Brain pericyte (primary cell): ENCODE measurements around the gene CDYL2.

Experiments used
- DNase-seq: peaks from one replicate; pipeline ENCODE4 v3.0.0-alpha.2; 2012; ENCODE audit warnings: low read depth, low spot score

Gene CDYL2

DNA sequence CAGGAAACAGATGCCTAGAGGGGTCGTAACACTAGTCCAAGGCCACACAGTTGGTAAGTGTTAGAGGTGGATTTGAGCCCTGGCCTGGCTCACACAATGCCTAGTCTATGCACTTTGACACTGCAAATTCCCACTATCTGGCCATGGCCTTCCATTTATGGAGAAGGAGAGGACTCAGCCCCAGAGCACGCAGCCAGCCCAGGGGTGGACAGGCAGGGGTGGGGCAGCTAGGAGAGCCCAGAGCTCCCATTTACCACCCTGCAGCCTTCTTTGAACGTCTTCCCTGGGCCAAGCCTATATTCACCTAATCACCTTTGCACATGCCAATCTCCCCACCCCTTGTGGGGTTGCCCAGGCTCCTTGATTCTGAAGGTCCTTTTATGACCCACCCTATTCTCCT, 182.4 kb downstream of the CDYL2 start:
- no peak for DNase-seq

GRCh38 chr16:80620736-80621605, 183.4 kb downstream of the CDYL2 start:
- DNase-seq, result no peak

DNA sequence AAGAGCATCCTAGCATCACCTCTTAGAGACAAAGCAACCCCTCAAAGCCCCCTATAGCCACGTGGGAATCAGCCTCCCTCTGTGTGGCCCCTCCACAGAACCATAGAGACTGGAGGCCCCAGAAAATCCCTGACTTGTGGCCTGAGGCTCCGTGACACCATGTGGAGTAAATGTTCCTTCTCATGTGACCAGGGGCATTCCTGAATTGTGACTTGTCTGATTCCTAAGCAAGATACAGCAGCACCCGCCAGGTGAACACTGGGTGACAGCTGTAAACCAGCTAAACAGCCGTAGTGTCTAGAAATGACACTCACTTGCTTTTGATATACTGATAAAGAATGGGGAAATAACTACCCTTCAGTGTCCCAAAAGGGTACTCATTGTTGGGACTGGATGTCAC, 184.6 kb downstream of the CDYL2 start:
- DNase-seq, result no peak

DNA sequence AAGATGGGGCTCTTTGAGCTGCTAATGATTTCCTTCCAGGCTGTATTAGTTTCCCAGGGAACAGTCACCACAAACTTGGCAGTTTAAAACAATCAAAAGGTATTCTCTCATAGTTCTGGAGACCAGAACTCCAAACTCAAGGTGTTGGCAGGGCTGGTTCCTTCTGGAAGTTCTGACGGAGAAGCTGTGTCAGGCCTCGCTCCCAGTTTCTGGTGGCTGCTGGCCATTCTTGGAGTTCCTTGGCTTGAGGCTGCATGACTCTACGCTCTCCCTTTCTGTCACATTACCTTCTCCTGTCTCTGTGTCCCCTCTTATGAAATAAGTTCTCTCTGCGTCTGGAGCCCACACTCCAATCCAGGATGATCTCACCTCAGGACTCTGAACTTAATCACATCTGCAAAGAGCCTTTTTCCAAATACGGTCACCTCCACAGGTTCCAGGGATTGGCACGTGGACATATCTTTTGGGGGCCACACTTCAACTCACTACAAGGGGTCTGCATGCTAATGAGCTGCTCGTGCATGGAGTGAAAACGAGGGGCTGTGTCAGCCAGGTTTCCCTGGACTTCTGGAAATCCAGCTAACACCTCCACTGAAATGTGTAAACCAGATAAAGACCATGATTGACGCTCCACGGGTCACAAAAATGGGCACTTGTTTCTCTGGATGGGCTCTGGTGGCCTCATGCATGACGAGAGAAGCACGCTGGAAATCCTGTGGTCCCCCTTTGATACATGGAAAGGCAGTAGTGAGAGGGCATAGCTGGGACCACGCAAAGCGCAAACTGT, 185.3 kb downstream of the CDYL2 start:
- DNase-seq, result no peak

DNA sequence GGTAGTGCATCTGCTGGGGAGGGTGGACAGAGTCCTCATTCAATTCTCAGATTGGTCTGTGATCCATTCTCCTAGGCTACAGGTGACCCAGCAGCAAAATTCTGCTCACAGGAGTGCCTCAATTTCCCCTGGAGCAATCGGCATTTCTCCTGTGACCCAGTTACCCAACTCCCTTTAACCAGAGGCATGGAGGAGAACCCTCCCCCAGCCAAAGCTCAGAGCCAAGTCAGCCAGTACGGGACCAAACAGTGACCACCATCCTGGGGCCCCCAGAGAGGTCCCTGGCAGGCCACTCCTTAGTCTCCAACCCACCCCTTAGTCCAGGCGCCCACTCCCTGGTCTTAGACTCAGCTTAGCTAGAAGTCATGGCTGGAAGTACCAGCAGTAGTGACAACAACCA, 188.0 kb downstream of the CDYL2 start:
- DNase-seq, result no peak

GRCh38 chr16:80615735-80616134, 188.7 kb downstream of the CDYL2 start:
- DNase-seq, result no peak

DNA sequence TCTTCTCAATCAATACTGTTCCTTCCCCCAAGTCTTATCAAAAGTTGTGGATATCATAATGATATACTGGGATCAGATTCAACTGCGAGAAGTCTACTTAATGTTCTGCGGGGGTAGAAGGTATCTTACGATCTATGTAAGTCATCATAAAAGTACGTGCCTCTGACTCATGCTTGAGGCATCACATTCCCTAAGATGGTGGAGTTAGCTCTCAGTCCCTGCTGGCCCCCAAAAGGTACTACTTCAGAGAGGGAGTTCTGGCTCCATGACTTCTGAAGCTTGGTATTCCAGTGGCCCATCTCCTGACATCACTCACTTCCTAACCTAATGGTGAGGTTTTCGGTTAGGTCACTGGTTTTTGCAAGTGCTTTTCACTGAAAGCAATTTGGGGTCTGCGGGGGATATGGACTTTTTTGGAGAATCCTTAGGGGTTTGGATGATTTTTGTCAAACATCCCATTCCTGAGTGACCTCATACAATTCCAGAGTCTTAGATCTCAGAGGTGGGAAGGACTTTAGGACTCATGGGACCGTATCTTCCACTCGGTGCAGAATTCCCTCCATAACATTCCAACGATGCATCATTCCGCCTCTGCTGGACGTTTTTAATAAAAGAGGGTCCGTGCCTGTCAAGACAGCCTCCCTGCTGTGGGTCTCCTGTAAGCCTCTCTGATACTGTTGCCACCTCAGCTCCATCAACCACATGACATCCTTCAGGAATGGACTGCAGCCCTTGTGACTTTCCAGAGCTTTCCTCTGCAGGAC, 189.3 kb downstream of the CDYL2 start:
- DNase-seq, result no peak

GRCh38 chr16:80612461-80613017, 191.9 kb downstream of the CDYL2 start:
- no peak for DNase-seq

GRCh38 chr16:80611930-80612327, 192.5 kb downstream of the CDYL2 start:
- no peak for DNase-seq

- DNase-seq, result no peak
These were observed 193.0 kb downstream of the CDYL2 start for GRCh38 chr16:80611171-80611929.

DNA sequence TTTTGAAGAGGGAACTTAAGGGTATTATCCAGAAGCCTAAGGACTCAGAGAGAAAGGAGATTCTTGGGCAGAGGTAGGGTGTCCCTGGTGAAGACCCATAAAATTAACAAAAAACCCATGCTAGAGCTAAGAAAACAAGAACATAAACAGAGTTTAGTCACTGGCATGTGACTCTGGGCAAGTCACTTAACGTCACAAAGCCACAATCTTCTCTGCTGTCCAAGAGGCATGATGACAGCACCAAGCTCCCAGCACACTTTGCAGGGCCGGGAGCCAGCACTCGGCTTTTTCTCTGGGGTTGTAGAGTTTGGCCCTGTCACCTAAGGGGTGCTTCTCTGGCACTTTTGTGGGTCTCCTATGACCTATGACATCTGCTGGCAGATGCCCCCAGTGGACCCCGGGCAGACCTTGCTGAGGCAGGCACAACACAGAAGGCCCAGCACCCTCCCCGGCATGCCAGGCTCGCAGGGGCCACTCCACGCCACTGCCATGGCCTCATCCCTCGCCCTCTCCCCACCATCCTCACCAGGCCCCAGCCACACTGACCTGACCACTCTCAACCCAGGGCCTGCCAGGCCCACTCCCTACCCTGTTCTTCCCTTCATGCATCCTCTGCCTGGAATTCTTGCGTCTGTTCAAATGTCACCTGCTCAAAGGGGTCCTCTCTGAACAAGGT, 193.8 kb downstream of the CDYL2 start:
- DNase-seq, result no peak

DNA sequence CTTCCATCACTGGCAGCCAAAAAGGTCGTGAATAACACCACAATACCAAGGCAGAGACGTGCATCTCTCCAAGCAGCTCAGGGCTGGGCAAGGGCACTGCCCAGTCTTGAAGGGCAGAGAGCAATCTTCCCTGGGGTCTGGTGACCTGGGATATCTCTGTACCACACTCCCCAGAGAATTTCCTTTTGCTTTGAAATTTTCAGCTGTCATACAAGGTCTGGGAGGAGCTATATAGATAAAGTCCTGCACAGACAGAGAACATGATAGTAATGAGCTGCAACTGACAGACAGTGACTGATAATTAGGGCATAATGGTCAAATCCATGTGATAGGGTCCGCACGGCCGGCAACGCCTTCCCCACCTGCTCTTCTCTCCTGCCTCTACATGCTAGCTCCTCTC, 195.5 kb downstream of the CDYL2 start:
- no peak for DNase-seq

DNA sequence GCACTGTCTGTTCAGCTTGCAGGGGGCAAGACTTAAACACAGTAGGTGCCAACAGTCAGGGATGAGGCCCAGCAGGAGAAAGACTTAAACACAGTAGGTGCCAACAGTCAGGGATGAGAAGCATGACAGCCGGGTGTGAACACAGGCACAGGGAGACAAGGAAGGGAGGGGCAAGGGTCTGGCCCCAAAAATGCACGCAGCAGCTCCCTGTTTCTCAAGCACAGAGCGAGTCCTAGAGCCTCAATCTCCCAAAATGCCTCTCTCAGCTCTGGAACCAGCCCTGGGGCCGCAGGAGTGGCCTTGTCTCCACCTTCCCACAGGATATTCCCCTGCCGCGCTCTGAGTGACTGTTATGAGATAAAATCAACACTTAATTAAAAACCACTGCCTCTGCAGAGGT, 197.2 kb downstream of the CDYL2 start:
- DNase-seq, result no peak

- no peak for DNase-seq
These were observed 198.1 kb downstream of the CDYL2 start for GRCh38 chr16:80606221-80606766.

DNA sequence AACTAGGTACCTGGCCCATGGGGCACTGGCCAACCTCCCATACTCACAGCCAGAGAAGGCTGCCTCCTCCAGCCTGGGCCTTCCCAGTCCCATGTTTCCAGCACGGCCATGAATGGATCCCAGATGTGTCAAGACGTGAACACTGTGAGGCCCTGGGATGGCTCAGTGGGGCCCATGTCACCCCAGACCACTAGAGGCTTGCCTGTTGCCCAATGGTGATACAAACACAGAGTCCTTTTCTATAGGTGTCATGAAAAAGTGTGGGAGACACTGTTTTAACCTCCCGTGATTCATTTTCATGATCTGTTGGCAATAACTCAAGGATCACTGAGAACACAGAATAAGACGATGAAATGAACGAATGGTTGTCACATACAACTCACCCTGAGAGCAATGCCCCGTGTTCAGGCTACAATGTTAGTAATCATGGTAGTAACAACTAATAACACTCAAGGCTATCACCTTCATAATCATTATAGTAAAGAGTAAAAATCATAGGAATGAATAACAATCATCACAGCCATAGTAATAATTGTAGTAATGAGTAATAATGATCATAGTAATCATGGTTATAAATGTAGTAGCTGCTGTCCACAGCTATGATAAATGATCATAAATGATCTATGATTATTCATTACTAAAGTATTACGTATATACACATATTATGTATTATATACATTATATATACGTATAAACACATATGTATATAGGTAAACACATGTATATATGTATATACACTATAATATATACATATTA, 199.6 kb downstream of the CDYL2 start:
- DNase-seq, result no peak

- DNase-seq, result no peak
These were observed 201.5 kb downstream of the CDYL2 start for GRCh38 chr16:80602894-80603293.

DNA sequence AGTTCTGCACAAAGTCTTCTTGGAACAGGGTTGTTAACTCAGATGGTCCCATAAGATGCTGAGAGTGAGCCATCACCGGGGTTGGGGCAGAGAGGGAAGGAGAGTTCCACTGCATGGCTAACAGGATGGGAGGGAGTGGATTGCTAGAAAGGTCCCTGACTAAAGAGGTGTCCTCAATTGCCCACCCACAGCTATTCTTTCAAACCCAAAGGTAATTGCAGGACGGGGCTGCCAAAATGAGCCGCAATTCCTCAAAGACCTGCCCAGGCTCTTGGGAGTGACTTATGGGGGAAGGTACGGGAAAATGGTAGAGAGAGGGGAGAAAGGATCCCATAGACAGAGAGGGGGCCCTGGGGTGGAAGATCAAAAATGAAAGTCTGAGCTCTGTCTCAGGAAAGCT, 203.2 kb downstream of the CDYL2 start:
- DNase-seq, result no peak

- no peak for DNase-seq
These were observed 204.9 kb downstream of the CDYL2 start for GRCh38 chr16:80599466-80599865.

- no peak for DNase-seq
These were observed 207.7 kb downstream of the CDYL2 start for GRCh38 chr16:80596507-80597207.
